ENCODE data around the gene GGTLC3. TPM values are rescaled to one million over a fixed set of nuclear protein-coding genes. Genes with fewer than 3 reads are reported as not detected.
"Not testable (repeated sequence)": the region's sequence is repeated elsewhere in the genome, so short reads cannot be mapped to it uniquely, and the experiment has no call there.

GGTLC3 gene
- total RNA-seq (2021) = not detected in 2 replicates
- Bru-seq, nascent RNA = not detected
- not detected for BruChase-seq, experiment 1, labeled RNA remaining after a 2-hour chase
- not detected for BruChase-seq, experiment 2, labeled RNA remaining after a 6-hour chase
- long read RNA-seq = 0 reads

DNA sequence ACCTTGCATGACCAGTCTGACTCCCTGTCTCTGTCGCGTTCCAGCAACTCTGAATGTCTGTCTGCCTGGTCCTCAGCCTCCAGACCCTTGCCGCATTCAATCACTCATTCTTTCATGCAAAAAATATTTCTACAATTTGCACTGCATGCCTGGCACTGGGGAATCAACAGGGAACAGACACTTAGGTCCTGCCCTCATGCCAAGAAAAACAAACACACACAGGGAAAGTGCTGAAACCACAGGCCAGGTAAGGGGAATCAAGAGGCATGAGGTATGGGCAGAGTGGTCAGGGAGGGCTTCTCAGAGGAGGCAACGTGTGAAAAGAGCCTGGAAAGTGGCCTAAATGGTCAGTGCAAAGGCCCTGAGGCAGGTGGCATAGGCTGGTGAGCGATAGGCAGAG, at the start of gene GGTLC3:
TSS of gene GGTLC3 (minus strand) at position 101 of the 400 bp plus-strand sequence. CDS start 264 bp downstream, outside the sequence.
- H3K36me3 ChIP-seq (ENCODE audit: insufficient read depth, low read length, poor library complexity, severe bottlenecking); DNase-seq (ENCODE audit: low spot score); CTCF ChIA-PET; H3K9me3 ChIP-seq (ENCODE audit: low read depth, low read length, poor library complexity, severe bottlenecking); BruUV-seq (replicated peaks); intact Hi-C loops (cut with micrococcal nuclease; ENCODE audit: unreplicated experiment); H3K27ac ChIP-seq (ENCODE audit: low read depth, low read length, poor library complexity, severe bottlenecking); H3K4me3 ChIP-seq (ENCODE audit: low read depth, low read length, poor library complexity, severe bottlenecking); POLR2A ChIA-PET (ENCODE audit: low non-redundant PET); H3K27me3 ChIP-seq (replicated peaks; ENCODE audit: insufficient read depth, low read depth, low read length, poor library complexity); H3K4me1 ChIP-seq (ENCODE audit: insufficient read depth, low read length, poor library complexity, severe bottlenecking): not testable (repeated sequence)

DNA sequence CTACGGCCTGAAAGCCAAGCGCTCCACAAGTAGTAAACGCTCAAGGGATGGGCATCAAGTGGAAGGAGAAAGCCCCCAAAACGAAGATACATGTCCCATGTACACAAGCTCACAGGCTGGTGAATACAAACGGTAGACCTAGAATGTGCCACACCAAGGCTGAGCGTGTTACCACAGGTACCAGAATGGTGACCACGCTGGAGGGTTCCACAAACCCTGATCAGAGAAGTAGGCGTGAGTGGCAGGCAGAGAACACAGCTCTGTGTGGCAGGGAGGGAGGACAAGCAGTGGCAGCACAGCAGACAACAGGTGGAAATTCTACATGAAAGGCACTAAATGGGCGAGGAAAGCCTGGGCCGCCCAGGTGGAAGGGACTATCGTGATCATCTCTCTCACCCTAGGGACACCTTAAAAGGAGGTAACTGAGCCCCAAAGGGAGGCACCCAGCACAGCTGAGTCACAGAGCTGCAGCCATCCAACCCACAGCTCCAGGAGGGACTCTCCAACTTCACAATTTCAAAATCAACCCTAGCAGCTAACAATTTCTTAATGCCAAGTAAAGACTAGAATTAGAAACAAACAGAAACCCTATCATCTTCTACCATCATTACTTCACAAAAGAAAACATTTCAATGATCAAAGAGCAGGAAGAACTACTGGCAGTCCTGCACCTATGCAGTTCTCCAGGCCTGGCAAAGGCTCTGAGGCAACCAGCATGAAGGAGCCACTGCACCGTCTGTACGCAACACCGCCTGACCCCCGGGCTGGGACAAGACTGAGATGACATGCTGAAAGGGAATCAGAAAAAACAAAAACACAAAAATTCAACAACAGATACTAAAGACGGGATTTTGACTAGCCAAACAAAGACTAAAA, 42.4 kb upstream of the GGTLC3 start:
- H3K36me3 ChIP-seq (ENCODE audit: insufficient read depth, low read length, poor library complexity, severe bottlenecking); H3K4me1 ChIP-seq (ENCODE audit: insufficient read depth, low read length, poor library complexity, severe bottlenecking); CTCF ChIA-PET; POLR2A ChIA-PET (ENCODE audit: low non-redundant PET); H3K27me3 ChIP-seq (replicated peaks; ENCODE audit: insufficient read depth, low read depth, low read length, poor library complexity); H3K4me3 ChIP-seq (ENCODE audit: low read depth, low read length, poor library complexity, severe bottlenecking); H3K27ac ChIP-seq (ENCODE audit: low read depth, low read length, poor library complexity, severe bottlenecking); DNase-seq (ENCODE audit: low spot score); H3K9me3 ChIP-seq (ENCODE audit: low read depth, low read length, poor library complexity, severe bottlenecking); intact Hi-C loops (cut with micrococcal nuclease; ENCODE audit: unreplicated experiment); BruUV-seq (replicated peaks): not testable (repeated sequence)

DNA sequence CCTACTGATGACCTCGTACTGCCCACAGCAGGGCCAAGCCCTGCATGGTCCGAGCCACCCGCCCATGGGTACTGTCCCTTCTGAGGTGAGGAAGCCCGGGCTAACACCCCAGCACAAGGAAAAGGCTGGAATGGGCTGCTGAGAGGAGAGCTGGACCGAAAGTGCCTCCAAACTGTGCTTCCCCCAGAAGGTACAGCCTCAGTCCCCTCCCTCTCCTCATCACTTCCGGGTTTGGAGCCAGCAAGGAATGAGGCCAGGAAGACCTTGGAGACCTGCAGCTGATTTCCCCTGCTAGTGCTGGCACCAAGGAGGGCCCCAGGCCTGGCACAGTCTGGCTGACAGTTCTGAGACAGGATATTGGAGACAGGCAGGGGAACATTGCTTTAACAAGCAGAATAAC, 41.0 kb upstream of the GGTLC3 start:
- H3K27ac ChIP-seq (ENCODE audit: low read depth, low read length, poor library complexity, severe bottlenecking); BruUV-seq (replicated peaks); intact Hi-C loops (cut with micrococcal nuclease; ENCODE audit: unreplicated experiment); DNase-seq (ENCODE audit: low spot score); POLR2A ChIA-PET (ENCODE audit: low non-redundant PET); H3K9me3 ChIP-seq (ENCODE audit: low read depth, low read length, poor library complexity, severe bottlenecking); H3K4me3 ChIP-seq (ENCODE audit: low read depth, low read length, poor library complexity, severe bottlenecking); H3K4me1 ChIP-seq (ENCODE audit: insufficient read depth, low read length, poor library complexity, severe bottlenecking); H3K36me3 ChIP-seq (ENCODE audit: insufficient read depth, low read length, poor library complexity, severe bottlenecking); CTCF ChIA-PET; H3K27me3 ChIP-seq (replicated peaks; ENCODE audit: insufficient read depth, low read depth, low read length, poor library complexity): not testable (repeated sequence)

DNA sequence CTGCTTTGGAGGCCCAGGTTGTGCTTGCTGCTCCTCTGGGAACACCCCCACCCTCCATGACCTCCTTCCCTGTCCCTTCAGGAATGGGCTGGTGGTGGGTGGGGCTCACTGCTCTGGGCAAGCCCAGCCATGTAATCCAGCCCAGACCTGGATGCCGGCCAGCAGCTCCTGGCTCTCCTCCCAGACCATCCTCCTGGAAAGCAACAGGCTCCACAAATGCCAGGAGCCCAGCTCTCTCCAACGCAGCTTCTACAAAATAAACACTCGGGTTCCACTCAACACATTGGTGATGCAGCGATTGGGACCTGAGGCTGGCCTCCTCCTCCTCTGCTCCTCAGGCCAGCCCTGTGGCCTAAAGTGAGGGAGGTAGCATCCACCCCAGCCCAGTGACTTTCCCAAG, 40.6 kb upstream of the GGTLC3 start:
- H3K4me3 ChIP-seq (ENCODE audit: low read depth, low read length, poor library complexity, severe bottlenecking); POLR2A ChIA-PET (ENCODE audit: low non-redundant PET); CTCF ChIA-PET; DNase-seq (ENCODE audit: low spot score); H3K9me3 ChIP-seq (ENCODE audit: low read depth, low read length, poor library complexity, severe bottlenecking); intact Hi-C loops (cut with micrococcal nuclease; ENCODE audit: unreplicated experiment); BruUV-seq (replicated peaks); H3K36me3 ChIP-seq (ENCODE audit: insufficient read depth, low read length, poor library complexity, severe bottlenecking); H3K27ac ChIP-seq (ENCODE audit: low read depth, low read length, poor library complexity, severe bottlenecking); H3K27me3 ChIP-seq (replicated peaks; ENCODE audit: insufficient read depth, low read depth, low read length, poor library complexity); H3K4me1 ChIP-seq (ENCODE audit: insufficient read depth, low read length, poor library complexity, severe bottlenecking): not testable (repeated sequence)

DNA sequence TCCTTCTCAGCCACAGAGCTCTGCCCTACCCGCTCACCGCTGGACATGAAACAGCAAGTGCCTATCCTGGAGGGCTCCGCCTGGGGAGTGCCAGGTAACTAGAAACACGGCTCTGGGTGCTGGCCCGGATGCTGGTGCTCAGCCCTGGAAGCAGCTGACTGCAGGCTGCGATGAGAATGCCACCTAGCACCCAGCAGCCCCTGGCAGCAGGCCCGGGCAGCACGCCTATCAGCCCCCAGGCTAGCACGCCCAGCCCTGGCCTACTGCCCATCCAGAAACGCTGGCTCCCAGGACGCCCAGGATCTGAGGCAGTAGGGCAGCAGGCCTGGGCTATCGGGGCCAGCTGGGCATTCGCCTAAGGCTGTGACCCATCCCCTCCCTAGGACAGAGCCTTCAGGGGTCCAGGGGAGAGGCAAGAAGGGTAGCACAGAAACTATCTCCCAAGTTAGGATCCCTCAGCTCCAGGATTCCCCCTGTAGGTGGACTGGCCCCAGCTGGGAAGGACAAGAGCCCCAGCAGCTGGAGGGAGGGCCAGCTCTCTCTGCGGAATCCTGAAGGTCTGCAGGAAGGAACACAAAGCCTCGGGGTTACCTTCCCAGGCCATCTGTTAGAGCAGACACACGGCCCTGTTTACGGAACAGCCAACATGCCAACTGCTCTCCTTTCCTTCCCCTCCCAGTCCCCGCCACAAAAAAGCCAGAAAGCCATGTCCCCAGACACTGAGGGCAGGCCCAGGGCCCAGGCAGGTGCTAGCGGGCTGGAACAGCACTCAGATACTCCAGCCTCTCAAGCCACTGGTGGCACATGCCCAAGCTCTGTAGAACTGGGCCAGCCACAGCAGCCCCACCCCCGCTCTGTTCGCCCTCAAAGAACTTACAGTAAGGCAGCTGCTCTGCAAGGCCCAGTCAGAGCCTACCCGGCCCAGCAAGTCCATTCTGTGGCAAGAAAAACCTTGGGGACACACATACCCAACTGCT, 36.6 kb upstream of the GGTLC3 start:
- H3K27me3 ChIP-seq (replicated peaks; ENCODE audit: insufficient read depth, low read depth, low read length, poor library complexity); H3K9me3 ChIP-seq (ENCODE audit: low read depth, low read length, poor library complexity, severe bottlenecking); H3K36me3 ChIP-seq (ENCODE audit: insufficient read depth, low read length, poor library complexity, severe bottlenecking); DNase-seq (ENCODE audit: low spot score); CTCF ChIA-PET; H3K4me1 ChIP-seq (ENCODE audit: insufficient read depth, low read length, poor library complexity, severe bottlenecking); POLR2A ChIA-PET (ENCODE audit: low non-redundant PET); BruUV-seq (replicated peaks); H3K4me3 ChIP-seq (ENCODE audit: low read depth, low read length, poor library complexity, severe bottlenecking); H3K27ac ChIP-seq (ENCODE audit: low read depth, low read length, poor library complexity, severe bottlenecking); intact Hi-C loops (cut with micrococcal nuclease; ENCODE audit: unreplicated experiment): not testable (repeated sequence)

DNA sequence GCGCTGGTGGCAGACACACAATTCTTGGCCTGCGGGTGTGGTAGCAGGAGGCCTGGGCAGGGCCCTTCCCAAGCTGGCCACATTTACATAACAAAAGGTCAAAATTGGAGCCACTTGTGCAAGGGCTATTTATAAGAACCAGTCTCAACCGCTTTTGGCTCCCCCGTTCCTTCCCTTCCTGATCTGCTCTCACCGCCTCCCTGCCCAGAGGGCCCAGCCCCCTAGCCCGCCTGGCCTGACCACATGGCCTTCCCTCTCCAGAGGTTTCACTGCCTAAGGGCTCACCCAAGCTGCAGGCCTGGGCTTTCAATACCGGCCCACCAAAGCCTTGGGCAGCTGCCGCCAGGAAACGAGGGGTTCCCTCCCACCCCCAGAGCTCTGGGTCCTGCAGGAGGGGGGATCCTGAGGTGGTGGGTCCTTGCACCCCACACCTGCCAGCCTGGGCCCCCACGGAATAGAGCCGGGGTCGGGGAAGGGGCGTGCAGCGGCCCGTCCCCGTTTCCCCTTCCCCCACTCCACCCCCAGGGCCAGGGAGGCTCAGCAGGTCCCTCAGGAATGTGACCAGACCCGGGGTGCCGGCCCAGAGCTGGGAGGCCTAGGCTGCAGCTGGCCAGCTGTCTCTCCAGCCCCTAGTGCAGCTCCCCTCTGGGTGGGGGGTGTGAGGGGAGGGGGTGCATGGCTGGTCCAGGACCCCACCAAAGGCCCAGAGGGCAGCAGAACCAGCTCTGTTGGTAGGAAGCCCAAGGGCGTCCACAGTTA, 35.1 kb upstream of the GGTLC3 start:
- DNase-seq (ENCODE audit: low spot score); CTCF ChIA-PET; H3K27ac ChIP-seq (ENCODE audit: low read depth, low read length, poor library complexity, severe bottlenecking); H3K9me3 ChIP-seq (ENCODE audit: low read depth, low read length, poor library complexity, severe bottlenecking); H3K36me3 ChIP-seq (ENCODE audit: insufficient read depth, low read length, poor library complexity, severe bottlenecking); POLR2A ChIA-PET (ENCODE audit: low non-redundant PET); intact Hi-C loops (cut with micrococcal nuclease; ENCODE audit: unreplicated experiment); H3K27me3 ChIP-seq (replicated peaks; ENCODE audit: insufficient read depth, low read depth, low read length, poor library complexity); H3K4me1 ChIP-seq (ENCODE audit: insufficient read depth, low read length, poor library complexity, severe bottlenecking); BruUV-seq (replicated peaks); H3K4me3 ChIP-seq (ENCODE audit: low read depth, low read length, poor library complexity, severe bottlenecking): not testable (repeated sequence)

DNA sequence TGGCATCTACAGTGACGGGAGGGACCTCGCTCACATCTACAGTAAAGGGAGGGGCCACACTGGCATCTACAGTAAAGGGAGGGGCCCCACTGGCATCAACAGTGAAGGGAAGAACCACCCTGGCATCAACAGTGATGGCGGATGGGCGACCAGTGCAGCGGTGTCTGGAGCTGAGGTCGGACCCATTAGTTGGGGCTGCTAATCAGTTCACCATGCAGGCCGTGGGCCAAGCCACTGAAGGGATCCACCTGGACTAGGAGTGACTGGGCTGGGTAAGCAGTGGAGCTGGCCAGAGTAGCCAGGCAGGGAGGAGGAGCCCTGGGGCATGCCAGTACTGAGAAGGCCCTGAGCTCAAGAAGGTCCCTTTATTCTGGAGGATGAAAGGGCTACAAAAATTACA, 33.1 kb upstream of the GGTLC3 start:
- H3K27me3 ChIP-seq (replicated peaks; ENCODE audit: insufficient read depth, low read depth, low read length, poor library complexity); BruUV-seq (replicated peaks); H3K27ac ChIP-seq (ENCODE audit: low read depth, low read length, poor library complexity, severe bottlenecking); intact Hi-C loops (cut with micrococcal nuclease; ENCODE audit: unreplicated experiment); H3K4me1 ChIP-seq (ENCODE audit: insufficient read depth, low read length, poor library complexity, severe bottlenecking); DNase-seq (ENCODE audit: low spot score); H3K9me3 ChIP-seq (ENCODE audit: low read depth, low read length, poor library complexity, severe bottlenecking); H3K36me3 ChIP-seq (ENCODE audit: insufficient read depth, low read length, poor library complexity, severe bottlenecking); POLR2A ChIA-PET (ENCODE audit: low non-redundant PET); H3K4me3 ChIP-seq (ENCODE audit: low read depth, low read length, poor library complexity, severe bottlenecking); CTCF ChIA-PET: not testable (repeated sequence)

All from A673 (cell line).